Activated naive CD4-positive, alpha-beta T cell treated with anti-CD3 and anti-CD28 coated beads, Interleukin-2, amount 50 U/mL, for 72 hours (primary cell): ENCODE results near the gene ADAMTS17. TPM values are rescaled to one million over a fixed set of nuclear protein-coding genes. Genes with fewer than 3 reads are reported as not detected.

Source experiments
- ATAC-seq, 2 donors: fragments of 150-1000 bp; cut with Tn5 transposase; 2 replicates each; pipeline ENCODE4 v1.10.0; 2021; ENCODE audit warnings: mild to moderate bottlenecking in 2 of 2, moderate library complexity in 2 of 2
- DNase-seq, 2 donors: peaks; one replicate each; pipeline ENCODE4 v3.0.0; 2021 to 2022; ENCODE audit warnings: low spot score in 2 of 2
- H3K27ac Mint-ChIP-seq, 2 donors: one replicate each; pipeline ENCODE4 v1.8.0; 2022; ENCODE audit warnings: mild to moderate bottlenecking in 2 of 2, mixed read lengths in 2 of 2
- H3K36me3 Mint-ChIP-seq, 2 donors: one replicate each; pipeline ENCODE4 v1.8.0; 2022; ENCODE audit warnings: mixed read lengths in 2 of 2
- H3K9me3 Mint-ChIP-seq, 2 donors: one replicate each; pipeline ENCODE4 v1.8.0; 2022; ENCODE audit warnings: mixed read lengths in 2 of 2
- total RNA-seq, 2 donors: library from RNA; stranded (reverse); gene quantifications; one replicate each; pipeline ENCODE4 v1.2.3, GENCODE V29; 2022

Gene ADAMTS17
- 1 to 10 TPM in 1 of 2 donors, under 1 TPM in 1; 0.19 to 1.5 TPM for total RNA-seq

GRCh38 chr15:100341750-100342560 is at the start of gene ADAMTS17:
ADAMTS17 (minus strand) TSS chr15:100341975; CDS start chr15:100341899, 76 bp downstream.
- H3K9me3 Mint-ChIP-seq = no peaks in the 10 kb centered on the region
- ATAC-seq = peak; percentile 96 to 97
- H3K36me3 Mint-ChIP-seq = no peaks in the 10 kb centered on the region
- H3K27ac Mint-ChIP-seq = peak within 1 kb of the TSS in 1 of 2 donors; percentile 57
- peak; percentile 90 to 93 for DNase-seq

GRCh38 chr15:100385300-100386050 is 43.7 kb upstream of the ADAMTS17 start:
- DNase-seq (no peak), ATAC-seq (no peak)
- peaks cover 20% of the 10 kb centered on the region in 2 donors for H3K36me3 Mint-ChIP-seq
- no peak overlapping the region for H3K27ac Mint-ChIP-seq
- peaks cover 11 to 15% of the 10 kb centered on the region in 2 donors for H3K9me3 Mint-ChIP-seq

- Mint-ChIP-seq H3K27ac (no peak overlapping the region), H3K36me3 (peaks cover 20% of the 10 kb centered on the region in 2 donors)
- ATAC-seq = no peak
Measured at GRCh38 chr15:100384108-100384410, 42.3 kb upstream of the ADAMTS17 start.

GRCh38 chr15:100383302-100384107 is 41.7 kb upstream of the ADAMTS17 start:
- Mint-ChIP-seq H3K36me3 (peaks cover 20% of the 10 kb centered on the region in 2 donors), H3K27ac (no peak overlapping the region), H3K9me3 (peaks cover 11 to 12% of the 10 kb centered on the region in 2 donors)
- DNase-seq (no peak), ATAC-seq (peak in 1 of 2 donors; percentile 41)

More at GRCh38 chr15:100384108-100384410, 42.3 kb upstream of the ADAMTS17 start:
- H3K9me3 Mint-ChIP-seq = peaks cover 11 to 15% of the 10 kb centered on the region in 2 donors
- no peak for DNase-seq

- Mint-ChIP-seq H3K9me3 (peaks cover 11 to 20% of the 10 kb centered on the region in 2 donors), H3K36me3 (peaks cover 13 to 19% of the 10 kb centered on the region in 2 donors), H3K27ac (no peak overlapping the region)
- DNase-seq (no peak), ATAC-seq (no peak)
Measured at GRCh38 chr15:100373942-100374341, 32.2 kb upstream of the ADAMTS17 start.

- ATAC-seq (peak in 1 of 2 donors; percentile 35), DNase-seq (no peak)
- H3K36me3 Mint-ChIP-seq = peaks cover 13 to 19% of the 10 kb centered on the region in 2 donors
- H3K27ac Mint-ChIP-seq = no peak overlapping the region
- H3K9me3 Mint-ChIP-seq = peaks cover 11 to 20% of the 10 kb centered on the region in 2 donors
Measured at GRCh38 chr15:100373120-100373896, 31.5 kb upstream of the ADAMTS17 start.

GRCh38 chr15:100372739-100373119 is 31.0 kb upstream of the ADAMTS17 start:
- H3K36me3 Mint-ChIP-seq = peaks cover 13 to 19% of the 10 kb centered on the region in 2 donors
- H3K27ac Mint-ChIP-seq = no peak overlapping the region
- no peak for ATAC-seq
- peaks cover 11 to 20% of the 10 kb centered on the region in 2 donors for H3K9me3 Mint-ChIP-seq
- DNase-seq = no peak

GRCh38 chr15:100355342-100355741 is 13.6 kb upstream of the ADAMTS17 start:
- DNase-seq = no peak
- H3K9me3 Mint-ChIP-seq = no peaks in the 10 kb centered on the region
- H3K27ac Mint-ChIP-seq = no peak overlapping the region
- H3K36me3 Mint-ChIP-seq = peaks cover 0 to 7% of the 10 kb centered on the region in 2 donors
- no peak for ATAC-seq

GRCh38 chr15:100353449-100353848 is 11.7 kb upstream of the ADAMTS17 start:
- DNase-seq (no peak), ATAC-seq (no peak)
- H3K36me3 Mint-ChIP-seq = peaks cover 0 to 7% of the 10 kb centered on the region in 2 donors
- H3K9me3 Mint-ChIP-seq = no peaks in the 10 kb centered on the region
- H3K27ac Mint-ChIP-seq = no peak overlapping the region

GRCh38 chr15:100350434-100351226 is 8.9 kb upstream of the ADAMTS17 start:
- DNase-seq = no peak
- no peaks in the 10 kb centered on the region for H3K9me3 Mint-ChIP-seq
- peak in 1 of 2 donors; percentile 29 for ATAC-seq
- no peaks in the 10 kb centered on the region for H3K36me3 Mint-ChIP-seq
- peak overlapping the region; percentile 60 to 93 for H3K27ac Mint-ChIP-seq

GRCh38 chr15:100349696-100350433 is 8.1 kb upstream of the ADAMTS17 start:
- ATAC-seq (peak; percentile 93 to 97), DNase-seq (peak; percentile 91 to 92)
- Mint-ChIP-seq H3K36me3 (no peaks in the 10 kb centered on the region), H3K27ac (peak overlapping the region; percentile 85 to 93), H3K9me3 (no peaks in the 10 kb centered on the region)

- H3K9me3 Mint-ChIP-seq = no peaks in the 10 kb centered on the region
- DNase-seq = no peak
- H3K27ac Mint-ChIP-seq = peak overlapping the region in 1 of 2 donors; percentile 93
- H3K36me3 Mint-ChIP-seq = no peaks in the 10 kb centered on the region
- ATAC-seq = no peak
Measured at GRCh38 chr15:100349321-100349695, 7.5 kb upstream of the ADAMTS17 start.

- ATAC-seq = no peak
- Mint-ChIP-seq H3K27ac (no peak overlapping the region), H3K36me3 (no peaks in the 10 kb centered on the region), H3K9me3 (no peaks in the 10 kb centered on the region)
- no peak for DNase-seq
Measured at GRCh38 chr15:100348578-100348977, 6.8 kb upstream of the ADAMTS17 start.

GRCh38 chr15:100346866-100347512 is 5.2 kb upstream of the ADAMTS17 start:
- H3K36me3 Mint-ChIP-seq = no peaks in the 10 kb centered on the region
- ATAC-seq = no peak
- H3K9me3 Mint-ChIP-seq = no peaks in the 10 kb centered on the region
- DNase-seq = no peak
- no peak overlapping the region for H3K27ac Mint-ChIP-seq
